Fibroblast of villous mesenchyme (primary cell): ENCODE data around the gene GRIN2A. TPM values are rescaled to one million over a fixed set of nuclear protein-coding genes. Genes with fewer than 3 reads are reported as not detected.

ENCODE experiments used
- DNase-seq: peaks from one replicate; pipeline ENCODE4 v3.0.0-alpha.2; 2010; ENCODE audit warnings: low read depth
- H3K4me3 ChIP-seq: 2 replicates; pipeline ENCODE4 v1.5.1; 2011; ENCODE audit warnings: low read depth, mild to moderate bottlenecking, low read length
- CTCF ChIP-seq: IDR thresholded peaks from 2 replicates; pipeline ENCODE4 v1.5.1; 2012; ENCODE audit warnings: low read depth, mild to moderate bottlenecking, low read length; ENCODE audit not compliant: insufficient read depth
- total RNA-seq: library from RNA; depleted of rRNA; stranded (reverse); fragments of >200 nt; gene quantifications from 2 replicates; pipeline ENCODE4 v1.2.3, GENCODE V29; 2012

GRIN2A gene
- total RNA-seq, 1 donor: 1.3 TPM

GRCh38 chr16:9817586-9817985 is 364.6 kb downstream of the GRIN2A start:
- TF ChIP-seq CTCF: no peak
- H3K4me3 ChIP-seq: no peak overlapping the region
- DNase-seq: no peak

- TF ChIP-seq CTCF: no peak
- no peak for DNase-seq
Observed at GRCh38 chr16:9816644-9817043, 365.6 kb downstream of the GRIN2A start.

GRCh38 chr16:9813665-9814064 is 368.6 kb downstream of the GRIN2A start:
- no peak for TF ChIP-seq CTCF
- DNase-seq: no peak
- H3K4me3 ChIP-seq: no peak overlapping the region

More at GRCh38 chr16:9816644-9817043, 365.6 kb downstream of the GRIN2A start:
- H3K4me3 ChIP-seq: no peak overlapping the region

- no peak overlapping the region for H3K4me3 ChIP-seq
- DNase-seq: no peak
- TF ChIP-seq CTCF: no peak
Observed at GRCh38 chr16:9808210-9808609, 374.0 kb downstream of the GRIN2A start.

GRCh38 chr16:9807302-9807701 is 374.9 kb downstream of the GRIN2A start:
- TF ChIP-seq CTCF: no peak
- H3K4me3 ChIP-seq: no peak overlapping the region
- no peak for DNase-seq

- no peak for DNase-seq
- no peak overlapping the region for H3K4me3 ChIP-seq
- TF ChIP-seq CTCF: no peak
Observed at GRCh38 chr16:9805109-9805508, 377.1 kb downstream of the GRIN2A start.

- DNase-seq: no peak
- H3K4me3 ChIP-seq: no peak overlapping the region
- no peak for TF ChIP-seq CTCF
Observed at GRCh38 chr16:9802160-9802559, 380.1 kb downstream of the GRIN2A start.
